NCI-H82 treated with DMSO at 0.1 percent for 48 hours (cell line): ENCODE measurements around the gene ALOXE3.

ENCODE experiments used
- DNase-seq: peaks from one replicate; lab custom pipeline; 2025; ENCODE audit not compliant: unreplicated experiment; lab: John Stamatoyannopoulos, UW

The ALOXE3 gene

DNA sequence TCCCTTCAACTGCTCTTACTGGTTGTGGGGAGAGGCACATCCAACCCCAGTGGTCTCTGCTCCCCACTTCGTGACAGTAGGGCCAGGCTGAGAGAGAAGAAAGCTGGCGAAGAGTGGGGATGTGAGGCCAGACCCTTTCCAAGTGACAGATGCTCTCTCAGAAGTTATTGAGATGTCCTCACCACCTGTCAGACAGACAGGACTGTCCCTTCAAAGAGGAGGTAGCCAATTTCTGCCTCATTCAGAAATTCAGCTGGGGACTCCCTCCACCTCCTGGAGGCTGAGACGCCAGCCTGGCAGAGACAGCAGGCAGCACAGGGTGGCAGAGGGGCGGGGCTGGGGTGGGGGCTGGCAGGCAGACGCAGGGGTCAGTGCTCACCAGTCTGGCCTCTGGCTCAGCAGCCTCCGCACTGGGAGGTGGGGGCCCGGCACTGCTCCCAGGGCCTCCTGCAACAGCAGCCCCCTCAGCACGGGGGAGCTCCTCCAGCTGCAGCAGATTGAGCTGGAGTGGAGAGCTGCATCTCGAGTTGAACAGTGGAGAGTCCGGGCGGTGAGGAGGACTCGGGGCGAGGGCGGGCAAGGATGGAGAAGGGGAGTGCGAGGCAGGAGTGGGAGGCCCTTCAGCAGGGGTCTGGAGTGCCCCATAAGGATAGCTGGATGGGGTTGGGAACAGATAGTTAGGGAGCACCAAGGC lies 24.7 kb upstream of the ALOXE3 start:
- no peak for DNase-seq

DNA sequence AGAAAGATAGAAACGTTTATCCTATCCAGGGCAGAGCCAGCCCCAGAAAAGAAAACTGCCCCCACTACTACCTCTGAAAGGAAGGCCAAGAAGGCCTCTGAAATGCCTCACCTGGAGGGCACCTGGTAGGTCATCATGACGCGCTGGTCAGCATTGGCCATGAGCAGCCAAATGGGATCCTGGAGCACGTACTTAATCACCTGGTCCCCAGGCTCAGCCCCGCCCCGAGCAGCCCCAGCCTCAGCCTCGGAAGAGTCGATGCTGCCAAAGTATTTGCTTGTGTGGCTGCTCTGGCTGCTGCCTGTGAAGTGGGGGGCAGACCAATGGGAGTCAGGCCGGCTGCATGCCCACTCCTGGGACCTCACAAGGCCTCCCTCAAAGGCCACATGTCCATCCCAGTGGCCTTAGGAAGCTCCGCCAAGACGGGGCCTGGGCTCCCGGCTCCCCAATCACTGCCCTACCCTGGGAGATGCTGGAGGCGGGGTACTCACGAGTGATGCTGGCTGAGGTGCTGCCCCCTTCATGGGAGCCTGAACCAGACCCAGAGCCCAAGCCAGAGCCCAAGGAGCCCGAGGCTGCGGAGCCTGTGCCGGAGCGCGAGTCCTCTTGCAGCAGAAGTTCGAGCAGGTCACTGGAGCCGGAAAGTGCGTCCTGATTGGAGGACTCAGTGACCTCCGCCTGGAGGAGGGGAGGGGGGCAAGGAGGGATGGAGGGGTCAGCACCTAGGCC lies 24.0 kb upstream of the ALOXE3 start:
- no peak for DNase-seq

DNA sequence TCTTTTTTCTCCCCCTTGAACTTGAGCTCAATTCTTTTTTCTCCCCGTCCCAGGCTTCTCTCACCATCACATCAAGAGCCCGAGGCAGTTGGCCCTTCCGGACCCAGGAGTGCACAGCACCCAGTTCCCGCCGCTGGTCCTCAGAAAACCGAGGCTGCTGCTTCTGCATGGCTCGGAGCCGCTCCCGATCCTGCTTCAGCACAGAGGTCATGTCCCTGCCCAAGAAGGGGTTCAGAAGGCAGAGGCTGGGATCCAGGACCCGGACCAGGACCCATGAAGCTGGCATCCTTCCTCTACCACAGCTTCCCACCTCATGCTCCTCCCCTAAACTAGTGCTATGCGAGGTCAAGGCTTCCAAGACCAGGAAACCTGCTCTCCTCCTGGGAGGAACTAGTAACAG lies 23.4 kb upstream of the ALOXE3 start:
- DNase-seq, result no peak

DNA sequence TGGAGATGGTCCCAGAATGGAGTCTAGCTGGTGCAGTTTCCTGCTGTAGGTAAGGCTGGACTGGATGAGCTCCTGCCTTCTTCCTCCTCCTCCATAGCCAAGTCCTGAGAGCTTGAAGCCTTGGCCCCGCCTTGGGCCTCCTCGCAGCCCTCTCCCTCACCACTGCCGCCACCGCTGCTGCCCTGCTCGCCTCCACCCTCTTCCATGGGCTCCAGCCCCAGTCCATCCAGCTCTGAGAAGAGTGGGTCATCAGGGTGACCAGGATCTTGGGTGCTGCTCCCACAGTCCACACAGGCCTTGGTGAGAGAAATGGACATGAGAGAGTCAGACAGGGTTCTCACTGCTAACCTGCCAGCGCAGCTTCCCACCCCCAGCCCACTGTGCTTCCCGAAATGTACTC lies 22.7 kb upstream of the ALOXE3 start:
- no peak for DNase-seq

DNA sequence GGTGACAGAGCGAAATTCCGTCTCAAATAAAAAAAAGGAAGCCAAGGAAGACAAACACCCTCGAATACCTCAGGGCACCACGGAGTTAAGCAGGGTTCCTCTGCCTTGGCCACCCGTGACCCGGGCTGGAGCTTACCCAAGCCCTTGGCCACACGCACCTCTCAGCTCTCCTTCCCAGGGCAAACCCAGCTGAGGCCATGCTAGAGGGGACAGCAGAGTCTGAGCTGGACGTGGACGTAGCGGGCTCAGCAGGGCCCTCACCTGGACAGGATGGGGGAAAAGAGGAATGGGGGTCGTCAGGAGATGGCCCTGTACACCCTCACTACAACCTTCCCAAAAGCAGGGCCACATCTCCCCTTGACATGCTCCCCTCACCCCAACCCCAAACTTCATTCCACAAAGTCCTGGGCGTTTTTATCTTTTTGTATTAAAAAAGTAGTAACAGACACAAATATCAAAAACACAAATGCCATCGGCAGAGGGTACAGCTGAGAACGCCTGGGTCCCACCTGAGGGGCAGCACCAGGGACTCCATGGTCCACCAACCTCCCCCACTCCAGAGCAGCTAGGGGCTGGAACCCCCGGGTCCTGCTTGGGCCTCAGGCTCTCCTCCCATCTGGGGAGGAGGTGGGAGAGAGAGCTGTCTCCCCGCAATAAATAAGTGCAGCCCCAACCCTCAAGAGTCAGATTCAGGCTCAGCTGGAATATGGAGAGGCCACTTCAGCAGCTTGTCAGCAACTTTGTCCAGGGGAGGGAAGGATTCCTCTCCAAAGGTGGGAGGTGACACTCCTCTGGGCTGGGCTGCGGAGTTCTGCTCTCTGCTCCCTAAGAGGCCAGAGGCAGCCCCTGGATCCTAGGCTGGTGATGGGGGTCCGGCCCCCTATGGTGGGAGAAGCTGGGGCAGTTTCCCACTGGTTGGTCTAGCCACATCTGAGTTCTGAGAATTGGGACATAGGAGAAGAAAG lies 22.0 kb upstream of the ALOXE3 start:
- no peak for DNase-seq

DNA sequence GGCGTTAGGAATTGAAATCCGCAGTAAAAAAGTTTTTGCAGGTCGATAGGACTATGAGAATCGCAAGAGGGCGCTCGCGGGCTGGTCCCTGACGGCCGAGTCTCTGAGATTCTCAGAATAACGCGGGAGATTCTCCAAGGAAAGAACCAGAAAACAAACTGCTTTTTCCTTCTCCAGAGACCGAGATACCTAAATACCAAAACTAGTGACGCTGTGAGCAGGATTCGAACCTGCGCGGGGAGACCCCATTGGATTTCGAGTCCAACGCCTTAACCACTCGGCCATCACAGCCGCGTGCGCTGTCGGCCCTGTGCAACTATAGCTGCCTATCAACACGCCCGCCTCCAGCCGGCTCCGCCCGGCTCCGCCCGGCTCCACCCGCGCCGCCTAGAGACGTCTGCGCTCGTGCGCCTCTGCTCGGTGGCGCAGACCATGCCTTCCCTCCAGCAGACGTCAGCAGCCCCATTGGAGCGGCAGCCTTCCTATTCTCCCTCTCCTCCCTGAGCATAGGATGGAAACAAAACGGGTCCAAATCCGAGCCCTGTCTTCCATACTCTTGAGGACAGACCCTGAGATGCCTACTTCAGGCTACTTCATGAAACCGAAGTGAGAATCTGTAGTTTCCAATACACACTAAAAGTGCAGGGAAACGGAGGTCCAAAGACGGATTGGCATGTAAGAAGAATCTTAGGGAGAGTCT lies 20.5 kb upstream of the ALOXE3 start:
- peak; percentile 99 for DNase-seq

DNA sequence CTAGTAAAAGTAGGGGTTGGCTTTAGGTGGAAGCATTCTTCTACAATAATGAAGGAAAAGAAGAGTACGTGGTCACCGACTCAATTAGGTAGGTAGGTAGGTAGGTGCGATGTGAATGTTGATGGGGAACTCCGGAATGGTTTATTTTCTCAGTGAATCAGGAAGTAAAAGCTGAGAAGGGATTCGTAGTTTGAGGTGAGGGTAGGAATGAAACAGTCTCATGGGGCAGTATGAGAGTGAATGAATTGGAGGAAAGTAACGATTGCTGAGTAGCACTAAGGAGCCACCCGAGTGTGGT lies 20.0 kb upstream of the ALOXE3 start:
- no peak for DNase-seq

DNA sequence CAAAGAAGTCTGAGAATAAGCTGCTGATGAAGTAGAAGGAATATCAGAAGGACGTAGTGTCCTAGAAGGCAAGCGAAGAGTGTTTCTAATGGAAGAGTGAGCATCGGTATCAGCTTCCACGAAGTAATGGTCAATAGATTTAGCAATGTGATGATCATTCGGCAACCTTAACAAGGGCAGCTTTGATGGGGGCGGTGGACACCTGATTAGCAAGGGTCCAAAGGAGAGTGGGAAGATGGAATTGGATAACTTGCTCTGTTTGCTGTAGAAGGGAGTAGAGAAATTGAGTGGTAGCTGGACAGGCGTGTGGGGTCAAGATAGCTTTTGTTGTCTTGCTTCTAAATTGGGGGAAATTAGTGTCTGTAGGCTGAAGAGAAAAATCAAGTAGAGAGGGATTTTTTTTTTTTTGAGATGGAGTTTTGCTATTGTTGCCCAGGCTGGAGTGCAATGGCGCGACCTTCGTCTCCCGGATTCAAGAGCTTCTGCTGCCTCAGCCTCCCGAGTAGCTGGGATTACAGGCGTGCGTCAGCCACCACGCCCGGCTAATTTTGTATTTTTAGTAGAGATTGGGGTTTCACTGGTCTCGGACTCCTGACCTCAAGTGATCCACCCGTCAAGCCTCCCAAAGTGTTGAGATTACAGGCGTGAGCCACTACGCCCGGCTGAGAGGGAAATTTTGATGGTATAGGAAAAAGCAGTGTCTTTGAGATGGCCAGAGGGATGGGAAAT lies 19.5 kb upstream of the ALOXE3 start:
- no peak for DNase-seq

DNA sequence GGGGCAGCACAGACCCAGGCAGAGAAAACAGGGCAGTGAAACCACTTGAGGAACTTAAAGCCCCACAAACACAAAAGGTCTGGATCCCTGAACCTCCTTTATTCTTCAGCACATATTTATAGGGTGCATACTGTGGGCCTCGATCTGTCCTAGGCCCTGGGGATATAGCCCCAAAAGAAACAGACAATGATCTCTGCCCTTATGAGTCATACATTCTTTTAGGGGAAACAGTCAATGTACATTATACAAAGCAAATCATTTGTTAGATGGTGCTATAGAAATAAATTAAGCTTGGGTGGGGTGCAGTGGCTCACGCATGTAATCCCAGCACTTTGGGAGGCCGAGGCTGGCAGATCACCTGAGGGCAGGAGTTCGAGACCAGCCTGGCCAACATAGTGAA lies 15.6 kb upstream of the ALOXE3 start:
- no peak for DNase-seq

DNA sequence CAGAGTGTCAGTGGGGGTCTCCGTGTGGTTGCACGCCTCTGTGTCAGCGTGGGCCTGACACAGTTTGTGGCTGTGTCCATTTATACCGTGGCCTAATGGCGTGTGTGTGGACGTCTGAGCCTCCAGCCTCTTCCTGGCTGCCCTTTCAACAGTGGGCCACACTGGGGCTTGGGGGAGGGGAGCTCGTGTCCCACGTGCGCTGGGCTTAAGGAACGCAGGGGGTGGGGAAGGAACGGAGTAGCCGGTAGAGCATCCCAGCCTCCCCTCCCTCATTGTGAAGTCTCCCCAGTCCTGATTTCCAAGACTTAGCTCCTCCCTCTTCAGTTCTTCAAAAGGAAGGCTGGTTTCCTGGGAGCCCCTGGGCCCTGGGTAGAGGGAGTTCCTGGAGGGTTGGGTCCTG lies 15.1 kb upstream of the ALOXE3 start:
- DNase-seq, result no peak

DNA sequence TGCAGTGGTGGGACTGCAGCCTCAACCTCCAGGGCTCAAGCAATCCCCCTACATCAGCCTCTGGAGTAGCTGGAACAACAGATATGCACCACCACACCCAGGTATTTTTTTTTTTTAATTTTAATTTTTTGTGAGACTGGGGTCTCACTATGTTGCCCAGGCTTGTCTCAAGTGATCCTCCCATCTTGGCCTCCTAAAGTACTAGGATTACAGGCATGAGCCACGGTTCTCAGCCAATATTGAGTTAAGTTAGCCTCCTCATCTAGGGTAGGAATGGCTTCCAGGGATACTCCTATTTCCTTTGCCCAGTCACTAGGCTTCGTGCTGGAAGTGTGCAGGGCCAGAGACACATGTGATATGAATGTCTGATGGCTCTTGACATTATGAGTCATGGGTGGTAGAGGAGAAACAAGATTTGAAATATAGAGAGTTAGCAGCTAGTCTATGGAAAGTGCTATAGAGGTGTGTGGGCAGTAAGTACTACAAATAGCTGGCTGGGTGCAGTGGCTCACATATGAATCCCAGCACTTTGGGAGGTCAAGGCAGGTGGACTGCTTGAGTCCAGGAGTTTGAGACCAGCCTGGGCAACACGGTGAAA lies 13.6 kb upstream of the ALOXE3 start:
- no peak for DNase-seq

DNA sequence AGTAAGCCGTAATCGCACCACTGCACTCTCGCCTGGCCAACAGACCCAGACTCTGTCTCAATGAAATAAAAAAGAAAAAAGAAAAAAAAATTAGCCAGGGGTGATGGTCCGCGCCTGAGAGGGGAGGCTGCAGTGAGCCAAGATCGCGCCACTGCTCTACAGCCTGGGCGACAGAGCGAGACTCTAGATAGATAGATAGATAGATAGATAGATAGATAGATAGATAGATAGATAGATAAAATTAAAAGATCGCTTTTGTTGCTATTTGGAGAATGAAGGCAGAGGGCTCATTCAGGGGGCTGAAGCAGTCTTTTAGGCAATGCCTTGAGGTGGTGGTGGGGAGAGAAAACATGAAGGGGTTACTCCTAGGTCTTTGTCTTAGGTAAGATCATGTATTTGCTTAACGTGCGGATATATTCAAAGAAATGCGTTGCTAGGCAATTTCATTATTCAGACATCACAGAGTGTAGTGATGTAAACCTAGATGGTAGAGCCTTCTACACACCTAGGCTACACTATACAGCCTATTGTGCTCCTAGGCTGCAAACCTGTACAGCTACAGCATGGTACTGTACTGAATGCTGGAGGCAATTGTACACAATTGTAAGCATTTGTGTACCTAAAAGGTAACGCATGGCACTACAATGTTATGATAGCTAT lies 9.9 kb upstream of the ALOXE3 start:
- DNase-seq, result no peak

DNA sequence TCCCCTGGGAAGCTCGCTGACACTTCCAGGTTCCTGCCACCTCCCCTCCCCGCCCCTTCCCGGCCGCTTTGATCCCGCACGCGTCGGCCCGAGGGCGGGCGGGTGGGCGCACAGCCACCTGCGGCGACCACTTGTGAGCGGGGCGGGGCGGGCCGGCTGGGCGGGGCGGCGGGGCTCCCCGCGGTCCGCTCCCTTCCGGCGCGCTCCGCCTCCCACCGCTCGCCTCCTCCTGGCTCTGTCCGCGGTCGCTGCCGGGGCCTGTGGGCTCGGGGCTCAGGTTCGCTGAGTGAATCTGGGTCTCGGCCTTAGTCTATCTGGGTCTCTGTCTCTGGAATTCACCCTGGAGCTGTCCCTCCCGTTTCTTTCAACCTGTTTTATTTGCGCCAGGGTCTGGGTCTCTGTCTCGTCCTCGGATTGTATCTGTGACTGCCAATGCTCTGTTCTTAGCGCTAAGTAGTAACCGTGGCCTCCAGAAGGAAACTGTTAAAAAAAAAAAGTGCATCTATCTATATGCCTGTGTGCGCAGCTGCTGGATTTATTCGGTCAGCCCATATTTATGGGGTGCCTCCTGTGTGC lies 8.3 kb upstream of the ALOXE3 start:
- no peak for DNase-seq

DNA sequence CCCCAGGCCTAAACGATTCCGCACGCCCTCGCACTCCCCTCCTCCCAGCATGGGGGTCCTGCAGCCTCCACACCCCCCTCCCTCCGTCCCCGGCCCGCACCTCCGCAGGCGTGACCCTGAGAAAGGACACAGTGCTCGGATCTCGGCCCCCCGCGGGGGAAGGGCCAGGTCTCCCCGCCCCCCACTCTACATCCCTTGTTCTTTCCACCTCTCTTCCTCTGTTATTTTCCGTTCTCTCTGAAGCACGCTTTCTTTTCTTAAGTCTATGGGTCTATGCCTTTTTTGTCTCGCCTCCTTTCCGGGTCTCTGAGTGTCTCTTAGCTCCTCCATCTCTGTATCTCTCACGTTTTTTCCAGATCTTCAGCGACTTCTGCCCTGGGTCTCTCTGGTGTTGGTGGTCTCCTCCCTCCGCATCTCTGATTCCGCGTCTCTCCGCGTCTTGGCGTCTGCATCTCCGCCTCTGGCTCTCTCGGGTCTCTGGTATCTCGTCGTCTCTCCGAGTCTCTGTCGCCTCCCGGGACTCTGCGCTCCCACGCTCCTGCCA lies 7.7 kb upstream of the ALOXE3 start:
- DNase-seq, result no peak

DNA sequence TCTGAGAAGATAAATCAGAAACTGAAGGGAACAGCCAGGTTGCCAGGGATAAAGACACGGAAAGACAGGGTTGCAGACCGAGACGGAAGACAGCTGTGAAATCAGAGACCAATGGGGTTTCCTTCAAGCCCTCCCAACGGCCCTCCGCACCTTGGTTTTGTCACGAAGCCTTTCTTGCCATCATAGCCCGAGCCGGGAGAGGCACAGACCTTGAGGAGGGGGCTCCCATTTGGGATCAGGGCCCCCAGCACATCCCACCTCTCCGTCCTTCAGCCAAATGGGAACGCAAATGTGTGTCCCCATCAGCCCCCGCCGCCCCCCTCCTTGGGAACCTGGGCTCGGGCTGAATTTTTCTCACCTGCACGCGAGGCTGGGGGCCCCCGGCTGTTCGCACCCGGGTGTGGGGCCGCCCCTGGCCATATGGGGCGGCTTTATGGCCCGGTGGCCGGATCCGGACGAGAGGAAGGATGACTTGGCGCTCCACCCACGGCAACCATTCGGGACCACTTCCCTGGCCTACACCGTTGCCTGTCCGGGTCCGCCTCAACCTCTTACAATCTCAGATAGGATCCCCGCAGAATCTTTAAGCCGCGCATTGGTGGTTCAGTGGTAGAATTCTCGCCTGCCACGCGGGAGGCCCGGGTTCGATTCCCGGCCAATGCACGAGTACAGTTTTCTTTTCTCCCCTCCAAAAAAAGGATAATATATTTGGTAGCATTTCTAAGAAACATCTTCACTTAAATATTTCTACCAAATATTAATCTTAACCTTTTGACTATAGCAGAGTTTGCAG lies 7.0 kb upstream of the ALOXE3 start:
- peak; percentile 79 for DNase-seq

DNA sequence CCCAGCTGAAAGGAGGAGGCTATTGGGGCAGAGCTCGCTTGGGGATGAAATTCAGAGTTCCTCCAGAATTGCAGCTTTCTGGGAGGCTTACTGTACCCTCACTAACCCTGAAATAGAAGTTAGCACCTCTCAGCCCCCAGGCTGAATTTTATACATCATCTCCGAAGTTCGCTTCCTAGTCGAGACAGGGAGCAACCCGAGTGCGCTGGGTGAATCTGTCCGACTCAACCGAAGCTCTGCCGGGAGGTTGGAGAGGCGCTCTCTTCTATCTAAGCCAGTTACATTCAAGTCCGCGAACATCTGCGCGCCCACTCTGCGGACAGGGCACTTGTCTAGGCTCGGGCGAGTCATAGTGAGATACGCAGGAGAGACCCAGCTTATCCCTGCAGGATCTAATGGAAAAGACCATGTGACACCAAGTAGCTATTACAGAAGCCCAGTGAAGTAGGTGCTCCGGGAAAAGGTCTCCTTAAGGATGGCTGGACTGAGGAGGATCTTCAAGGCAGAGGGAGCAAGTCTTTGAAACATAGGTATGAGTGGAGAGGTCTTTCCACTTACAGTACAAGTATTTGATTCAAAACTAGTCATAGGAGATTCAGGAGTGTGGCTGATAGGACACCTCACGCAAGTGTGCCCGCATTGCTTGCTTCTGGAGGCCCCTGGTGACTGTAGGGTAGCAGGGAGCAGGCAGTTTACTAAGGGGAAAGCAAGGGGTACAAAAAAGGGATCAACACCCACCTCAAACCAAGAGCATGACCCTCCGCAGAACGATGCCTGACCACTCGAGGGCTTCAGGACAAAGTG lies 6.2 kb upstream of the ALOXE3 start:
- DNase-seq, result no peak

DNA sequence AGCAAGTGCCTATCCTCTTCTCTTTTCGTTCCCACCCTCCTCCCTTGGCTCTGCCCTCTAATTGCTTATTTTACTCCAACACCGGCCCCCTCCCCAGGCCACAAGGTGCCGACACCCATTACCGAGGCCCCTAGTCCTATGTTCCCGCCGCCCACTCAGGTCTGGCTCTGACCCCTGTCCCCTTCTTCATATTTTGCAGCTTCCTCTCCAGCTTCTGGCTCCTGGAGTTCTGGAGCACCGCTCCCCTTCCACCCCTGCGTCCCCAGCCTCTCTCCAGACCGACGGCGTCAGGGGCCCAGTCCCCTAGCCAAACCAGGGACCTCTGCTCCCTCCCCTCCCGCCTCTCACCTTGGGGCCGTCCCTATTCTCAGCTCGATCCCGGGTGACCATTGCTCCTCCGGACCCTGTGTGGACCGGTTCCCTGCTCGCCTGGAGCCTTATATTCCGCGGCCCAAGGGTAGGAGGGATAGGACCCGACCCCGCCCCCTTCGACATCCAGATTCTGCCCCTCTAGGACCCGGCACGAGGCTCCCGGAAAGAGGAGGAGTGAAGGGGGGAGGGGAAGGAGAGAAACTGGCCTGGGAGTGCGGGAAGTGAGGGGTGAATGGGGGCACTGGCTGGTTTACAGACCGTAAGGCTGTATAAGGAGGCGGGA lies 5.5 kb upstream of the ALOXE3 start, which contains the start of gene HES7:
Gene HES7, minus strand, starts transcription at position 412 of the 655 bp plus-strand sequence. Its CDS starts 22 bp downstream, at position 390.
- no peak for DNase-seq
